COLO829 (cell line): ENCODE data around the gene SPTBN1.

ENCODE experiments used
- DNase-seq: peaks from one replicate; pipeline ENCODE4 v3.0.0; 2012; ENCODE audit warnings: low spot score

Gene SPTBN1

DNA sequence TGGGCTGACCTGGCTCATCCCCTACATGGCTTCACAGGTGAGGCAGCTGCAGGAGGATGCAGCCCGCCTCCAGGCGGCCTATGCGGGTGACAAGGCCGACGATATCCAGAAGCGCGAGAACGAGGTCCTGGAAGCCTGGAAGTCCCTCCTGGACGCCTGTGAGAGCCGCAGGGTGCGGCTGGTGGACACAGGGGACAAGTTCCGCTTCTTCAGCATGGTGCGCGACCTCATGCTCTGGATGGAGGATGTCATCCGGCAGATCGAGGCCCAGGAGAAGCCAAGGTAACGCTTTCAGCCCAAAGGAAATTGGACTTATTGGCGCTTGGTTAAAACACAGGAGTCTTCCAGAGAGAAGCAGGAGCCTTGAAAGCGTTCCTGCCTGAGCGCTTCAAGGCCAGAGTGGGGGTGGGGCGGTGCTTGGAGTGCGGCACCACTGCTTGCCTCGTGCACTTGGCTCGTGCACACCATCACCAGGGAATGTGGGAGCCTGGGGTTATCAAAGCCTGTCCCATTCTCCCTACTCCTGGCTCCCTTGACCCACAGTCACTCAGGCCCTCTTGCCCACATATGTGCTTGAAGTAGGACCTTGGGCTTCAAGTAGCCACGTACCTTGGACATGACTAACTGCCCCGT is 197.6 kb downstream of the SPTBN1 start:
- DNase-seq: no peak

DNA sequence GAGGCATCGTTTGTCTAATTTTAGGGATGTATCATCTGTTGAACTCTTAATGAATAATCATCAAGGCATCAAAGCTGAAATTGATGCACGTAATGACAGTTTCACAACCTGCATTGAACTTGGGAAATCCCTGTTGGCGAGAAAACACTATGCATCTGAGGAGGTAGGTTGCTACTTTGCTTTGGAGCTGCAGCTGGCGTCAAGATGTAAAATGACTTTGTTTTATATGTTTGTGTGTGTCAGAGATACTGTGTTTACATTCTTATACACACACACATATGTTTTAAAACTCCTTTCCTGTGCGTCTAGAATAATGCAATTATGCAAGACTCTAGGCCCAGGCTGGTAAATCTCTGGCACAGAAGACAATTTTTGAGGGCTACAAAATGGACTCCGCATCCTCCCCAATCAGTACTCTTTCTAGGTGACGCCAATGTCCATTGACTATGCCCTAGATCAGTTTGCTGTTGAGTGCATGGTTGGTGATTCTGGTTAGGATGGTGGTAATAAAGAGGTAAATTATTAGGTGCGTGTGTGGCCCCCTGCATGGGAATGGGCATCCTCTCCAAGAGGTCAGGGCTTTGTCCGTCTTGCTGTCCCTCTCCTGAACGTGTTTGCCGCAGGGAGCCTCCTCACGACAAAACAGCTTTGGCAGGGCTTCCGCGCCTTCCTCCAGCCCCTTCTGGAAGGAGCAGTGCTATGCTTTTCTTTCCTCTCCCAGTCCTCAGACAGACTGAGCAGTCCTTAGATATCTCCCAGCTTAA is 199.1 kb downstream of the SPTBN1 start:
- DNase-seq: no peak

DNA sequence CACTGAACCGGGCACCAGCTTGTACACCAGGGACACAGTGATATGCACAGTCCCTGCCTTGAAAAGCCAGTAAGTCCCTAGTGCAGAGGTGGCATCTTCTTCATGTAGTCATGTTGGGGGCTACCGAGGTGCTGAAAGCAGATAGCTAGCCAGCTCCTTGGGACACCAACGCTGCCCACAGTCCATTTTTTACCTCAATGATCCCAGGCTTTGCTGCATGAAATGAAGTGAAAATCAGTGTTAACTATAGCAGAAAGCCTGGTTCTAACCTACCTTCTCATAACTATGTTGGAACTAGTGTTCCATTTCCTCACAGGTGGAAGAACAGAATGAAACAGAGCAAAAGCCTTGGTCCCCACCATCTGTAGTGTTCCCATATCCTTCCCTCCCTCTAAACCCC is 200.7 kb downstream of the SPTBN1 start:
- DNase-seq: no peak

DNA sequence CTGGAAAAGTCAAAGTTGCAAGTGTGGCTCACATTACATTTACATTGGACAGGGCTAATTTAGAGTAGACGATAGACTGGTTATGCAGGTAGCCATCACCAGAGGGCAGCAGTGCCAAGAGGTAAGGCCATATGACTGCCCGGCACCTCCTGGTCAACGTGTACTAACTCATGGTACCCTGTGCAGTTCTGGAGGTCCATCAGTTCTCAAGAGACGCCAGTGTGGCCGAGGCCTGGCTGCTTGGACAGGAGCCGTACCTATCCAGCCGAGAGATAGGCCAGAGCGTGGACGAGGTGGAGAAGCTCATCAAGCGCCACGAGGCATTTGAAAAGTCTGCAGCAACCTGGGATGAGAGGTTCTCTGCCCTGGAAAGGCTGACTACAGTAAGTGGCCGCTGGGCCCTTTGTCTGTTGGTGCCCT is 201.5 kb downstream of the SPTBN1 start:
- peak; percentile 50 for DNase-seq

DNA sequence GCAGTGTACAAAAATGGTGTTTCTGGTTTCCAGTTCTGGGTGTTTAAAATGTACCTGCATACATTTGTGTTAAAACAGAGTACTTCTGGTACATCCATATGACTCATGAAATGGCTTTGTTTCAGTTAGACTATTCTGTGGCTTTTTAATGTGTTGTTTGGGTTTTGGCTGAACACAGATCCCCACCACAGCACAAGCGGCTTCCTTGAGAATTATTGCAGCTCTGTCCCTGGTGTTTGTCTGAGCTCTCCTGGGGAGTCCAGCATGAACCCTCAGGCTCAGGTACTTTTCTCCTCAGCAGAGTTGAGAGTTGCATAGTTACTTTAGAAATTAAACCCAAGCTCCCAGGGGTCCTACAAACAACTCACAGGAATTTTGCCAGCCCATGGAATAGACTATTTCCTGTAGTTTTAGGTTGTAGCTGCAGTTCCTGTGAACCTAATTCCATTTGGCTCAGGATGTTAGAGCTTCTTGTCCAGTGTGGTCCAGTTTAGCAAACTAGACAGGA is 202.5 kb downstream of the SPTBN1 start:
- DNase-seq: no peak

DNA sequence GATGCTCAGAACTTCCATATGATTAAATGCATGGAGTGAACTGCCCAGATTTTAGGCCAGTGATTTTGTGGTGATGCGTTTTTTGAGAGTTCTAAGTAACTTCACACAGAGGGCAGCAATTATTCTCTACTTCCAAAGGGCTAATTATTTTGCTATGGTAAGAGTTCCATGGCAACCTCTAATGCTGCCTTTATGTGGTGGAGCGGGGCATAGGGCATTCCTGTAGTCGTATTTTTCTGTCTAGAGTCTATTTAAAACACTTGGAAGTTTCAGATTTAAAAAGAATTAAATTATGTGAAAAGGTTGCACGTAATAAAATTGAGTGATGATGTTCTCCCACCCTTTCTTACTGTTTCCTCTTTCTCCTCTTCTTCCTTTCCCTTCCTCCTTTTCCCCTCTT is 203.4 kb downstream of the SPTBN1 start:
- DNase-seq: no peak

DNA sequence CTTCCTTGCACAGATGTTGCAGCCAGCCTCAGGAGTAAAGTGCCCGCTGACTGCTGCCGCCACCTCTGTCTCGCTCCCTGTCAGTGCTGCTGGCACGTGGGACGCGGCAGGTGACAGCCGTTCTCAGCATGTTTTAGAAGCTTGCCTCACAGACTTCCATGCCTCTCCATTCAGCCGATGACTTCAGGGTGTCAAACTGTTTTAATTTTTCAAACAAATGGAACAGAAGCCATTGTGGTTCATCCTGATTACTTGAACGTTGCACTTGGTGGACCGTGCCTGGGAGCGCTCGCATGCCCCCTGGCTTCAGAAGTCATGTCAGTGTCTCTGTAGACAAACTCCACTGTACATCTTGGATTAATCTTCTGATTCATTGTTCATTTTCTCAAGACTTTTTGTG is 204.6 kb downstream of the SPTBN1 start:
- DNase-seq: no peak

DNA sequence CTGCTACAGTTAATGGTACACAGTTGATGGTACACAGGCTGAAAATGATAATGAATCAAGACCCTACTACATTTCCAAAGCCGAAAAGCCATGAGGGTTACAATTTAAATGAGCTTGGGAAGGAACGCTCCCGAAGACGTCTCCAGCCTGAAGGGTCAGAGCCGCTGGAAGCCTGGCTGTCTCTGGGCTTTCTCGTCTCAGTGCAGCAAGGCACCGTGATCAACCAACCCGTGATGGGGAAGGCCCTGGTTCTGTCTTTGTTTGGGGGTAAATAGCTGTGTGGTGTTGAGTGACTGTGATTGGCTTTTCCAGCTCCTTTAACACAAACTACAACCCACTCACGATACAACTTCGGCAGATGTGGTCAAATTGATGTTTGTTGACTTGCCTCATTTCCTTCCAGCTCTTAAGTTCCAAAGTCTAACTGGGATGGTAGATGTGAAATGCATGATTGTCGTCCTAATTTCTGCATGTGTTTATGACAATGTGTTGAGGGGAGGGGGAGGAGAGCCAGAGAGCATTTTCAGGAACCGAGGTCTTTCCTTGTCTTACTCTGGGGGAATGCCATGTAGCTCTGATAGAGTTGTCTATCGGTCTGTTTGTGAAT is 207.4 kb downstream of the SPTBN1 start:
- no peak for DNase-seq

DNA sequence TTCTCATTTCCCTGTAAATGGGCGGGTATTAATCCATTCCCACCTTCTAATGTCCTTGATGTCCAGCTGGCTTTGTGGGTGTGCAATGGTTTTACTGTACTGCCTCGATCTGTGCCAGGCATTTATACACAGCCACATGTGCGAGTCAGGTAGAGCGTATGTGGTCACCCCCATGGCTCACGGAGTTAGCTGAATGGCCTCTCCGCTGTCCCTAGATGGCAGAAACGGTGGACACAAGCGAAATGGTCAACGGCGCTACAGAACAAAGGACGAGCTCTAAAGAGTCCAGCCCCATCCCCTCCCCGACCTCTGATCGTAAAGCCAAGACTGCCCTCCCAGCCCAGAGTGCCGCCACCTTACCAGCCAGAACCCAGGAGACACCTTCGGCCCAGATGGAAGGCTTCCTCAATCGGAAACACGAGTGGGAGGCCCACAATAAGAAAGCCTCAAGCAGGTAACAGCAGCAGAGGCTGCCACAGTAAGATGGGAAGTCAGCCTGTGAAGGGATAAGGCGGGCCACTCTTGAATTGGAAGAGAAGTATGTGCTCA is 208.2 kb downstream of the SPTBN1 start:
- DNase-seq: no peak

DNA sequence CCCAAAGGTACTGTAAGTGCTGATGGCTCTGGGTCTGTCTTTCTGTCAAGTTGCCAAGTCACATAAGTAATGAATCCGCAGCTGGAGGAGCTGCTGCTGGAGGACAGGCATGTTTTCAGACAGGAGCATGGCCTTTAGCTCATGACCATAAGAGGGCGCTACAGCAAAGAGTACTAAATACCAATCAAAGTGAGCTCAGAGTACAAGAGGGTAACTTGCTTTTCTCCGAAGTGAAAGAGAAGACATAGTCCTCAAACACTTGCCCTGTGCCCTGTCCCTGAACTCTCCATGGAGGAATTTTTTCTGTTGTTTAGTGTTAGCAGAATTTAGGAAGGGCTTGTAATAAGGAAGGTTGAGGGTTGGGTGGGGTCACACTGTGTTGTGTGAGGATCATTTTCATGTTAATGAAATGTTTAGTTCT is 209.3 kb downstream of the SPTBN1 start:
- peak; percentile 60 for DNase-seq

DNA sequence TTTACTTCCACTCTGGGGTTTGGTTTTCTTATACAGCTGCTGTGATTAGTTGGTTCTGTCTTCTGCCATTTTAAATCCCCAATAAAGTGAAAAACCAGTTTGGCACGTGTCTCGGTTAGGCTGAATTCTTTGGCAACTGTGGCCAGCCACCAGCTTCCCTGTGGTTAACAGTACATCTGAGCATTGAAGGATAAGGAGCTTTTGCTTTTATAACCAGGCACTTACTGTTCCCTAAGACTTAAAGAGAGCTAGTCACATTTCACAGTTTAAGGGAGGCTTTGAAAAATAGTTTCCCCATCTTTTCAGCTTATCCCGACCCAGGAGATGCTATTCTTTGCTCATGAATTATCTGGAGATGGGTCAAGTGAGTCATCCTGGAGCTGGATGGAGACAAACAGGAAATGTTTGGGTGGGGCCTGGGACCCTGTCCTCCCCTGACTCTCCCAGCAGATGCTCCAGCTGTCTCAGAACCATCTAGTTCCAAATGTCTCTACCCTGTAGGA is 210.1 kb downstream of the SPTBN1 start:
- no peak for DNase-seq

DNA sequence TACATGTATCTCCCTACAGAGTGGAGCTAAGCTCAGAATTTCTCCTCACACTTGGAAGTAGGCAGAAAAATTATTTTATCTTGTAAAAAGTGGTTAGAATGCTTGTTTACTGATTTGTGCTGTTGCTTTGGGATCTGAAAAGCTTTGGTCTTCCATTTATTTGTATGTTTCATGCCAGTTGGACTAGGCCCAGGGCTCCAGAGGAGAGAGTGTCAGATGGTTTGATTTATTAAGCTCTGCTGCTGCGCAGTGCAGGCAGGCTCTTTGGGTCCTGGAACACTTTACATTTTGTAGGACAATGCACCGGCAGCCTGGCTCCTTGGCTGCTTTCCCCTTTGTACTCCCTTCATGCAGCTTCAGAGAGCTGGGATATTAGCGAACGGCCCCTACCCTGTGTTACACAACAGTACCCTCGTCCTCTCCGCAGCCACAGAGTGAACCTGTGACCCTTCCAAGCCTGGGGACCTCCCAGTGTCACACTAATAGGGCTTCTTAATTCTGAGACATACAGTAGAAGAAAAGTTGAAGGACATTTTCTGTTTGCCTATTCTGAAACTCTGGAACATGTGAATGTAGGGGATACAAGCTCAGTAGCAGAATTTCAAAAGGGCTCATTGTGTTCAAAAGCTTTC is 210.6 kb downstream of the SPTBN1 start:
- DNase-seq: no peak

DNA sequence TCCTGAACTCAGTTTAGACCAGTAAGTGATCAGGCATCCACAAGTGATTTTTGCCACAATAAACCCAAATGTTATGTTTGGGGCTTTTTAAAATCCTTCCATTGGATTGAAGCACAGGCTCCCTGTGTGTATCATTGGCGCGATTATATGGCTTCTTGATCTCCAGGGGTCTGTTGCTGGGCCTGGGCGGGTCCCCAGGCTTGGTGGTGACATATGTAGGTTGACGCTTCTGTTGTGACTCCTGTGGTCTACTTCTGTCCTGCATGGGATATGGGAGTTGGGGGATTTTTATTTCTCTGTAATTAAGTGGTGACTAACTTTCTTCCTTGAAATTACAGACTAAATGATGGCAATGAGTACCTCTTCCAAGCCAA is 211.1 kb downstream of the SPTBN1 start:
- DNase-seq: no peak

DNA sequence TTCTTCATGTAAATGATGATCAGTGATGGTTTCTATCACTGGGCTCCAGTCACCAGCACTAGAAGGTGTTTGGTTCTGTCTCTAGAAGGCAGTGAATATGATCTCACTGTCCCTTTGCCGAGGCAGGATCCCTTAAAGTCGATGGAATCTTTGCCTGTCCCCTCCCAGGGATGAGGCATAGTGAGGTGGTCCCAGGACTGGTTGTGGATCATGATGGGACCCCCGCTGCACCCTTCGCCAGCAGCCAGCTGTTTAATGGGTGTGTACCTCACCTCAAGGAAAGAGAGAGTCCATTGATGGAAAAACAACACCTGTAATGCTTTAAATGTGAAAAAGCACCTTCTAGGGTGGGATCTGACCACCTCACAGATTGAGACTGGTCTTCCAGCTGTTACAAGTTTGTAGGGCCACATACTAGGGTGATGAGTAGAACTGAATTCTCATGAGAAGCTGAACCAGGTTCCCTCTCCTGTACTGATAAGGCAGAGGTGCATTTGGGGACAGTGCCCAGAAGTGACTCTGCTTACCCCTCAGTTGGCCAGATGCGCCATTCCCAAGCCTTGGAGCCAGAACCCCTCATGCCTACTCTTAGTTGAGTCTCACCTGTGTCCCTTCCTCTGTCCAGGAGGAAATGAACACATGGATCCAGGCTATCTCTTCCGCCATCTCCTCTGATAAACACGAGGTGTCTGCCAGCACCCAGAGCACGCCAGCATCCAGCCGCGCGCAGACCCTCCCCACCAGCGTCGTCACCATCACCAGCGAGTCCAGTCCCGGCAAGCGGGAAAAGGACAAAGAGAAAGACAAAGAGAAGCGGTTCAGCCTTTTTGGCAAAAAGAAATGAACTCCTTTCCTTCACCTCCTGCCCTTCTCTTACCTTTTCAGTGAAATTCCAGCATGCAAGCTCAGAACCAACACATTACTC is 211.9 kb downstream of the SPTBN1 start:
- DNase-seq: no peak

DNA sequence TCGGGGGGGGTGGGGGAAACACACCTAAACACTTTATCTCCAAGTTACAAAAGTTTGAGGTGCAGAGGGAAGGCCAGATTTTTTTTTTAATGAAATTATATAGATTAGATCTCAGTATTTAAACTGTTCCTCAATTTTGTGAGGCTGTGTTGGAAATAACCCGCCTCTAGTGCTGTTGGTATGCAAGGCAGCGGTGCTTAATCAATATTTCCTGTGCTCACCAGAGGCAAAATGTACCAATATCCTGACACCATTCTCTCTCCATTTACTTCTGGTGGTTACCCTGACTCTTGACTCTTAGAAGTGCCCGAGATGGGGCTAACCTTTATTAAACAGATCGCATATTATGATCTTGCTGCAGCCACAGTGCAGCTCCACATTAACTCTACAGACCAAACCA is 212.6 kb downstream of the SPTBN1 start:
- DNase-seq: no peak

DNA sequence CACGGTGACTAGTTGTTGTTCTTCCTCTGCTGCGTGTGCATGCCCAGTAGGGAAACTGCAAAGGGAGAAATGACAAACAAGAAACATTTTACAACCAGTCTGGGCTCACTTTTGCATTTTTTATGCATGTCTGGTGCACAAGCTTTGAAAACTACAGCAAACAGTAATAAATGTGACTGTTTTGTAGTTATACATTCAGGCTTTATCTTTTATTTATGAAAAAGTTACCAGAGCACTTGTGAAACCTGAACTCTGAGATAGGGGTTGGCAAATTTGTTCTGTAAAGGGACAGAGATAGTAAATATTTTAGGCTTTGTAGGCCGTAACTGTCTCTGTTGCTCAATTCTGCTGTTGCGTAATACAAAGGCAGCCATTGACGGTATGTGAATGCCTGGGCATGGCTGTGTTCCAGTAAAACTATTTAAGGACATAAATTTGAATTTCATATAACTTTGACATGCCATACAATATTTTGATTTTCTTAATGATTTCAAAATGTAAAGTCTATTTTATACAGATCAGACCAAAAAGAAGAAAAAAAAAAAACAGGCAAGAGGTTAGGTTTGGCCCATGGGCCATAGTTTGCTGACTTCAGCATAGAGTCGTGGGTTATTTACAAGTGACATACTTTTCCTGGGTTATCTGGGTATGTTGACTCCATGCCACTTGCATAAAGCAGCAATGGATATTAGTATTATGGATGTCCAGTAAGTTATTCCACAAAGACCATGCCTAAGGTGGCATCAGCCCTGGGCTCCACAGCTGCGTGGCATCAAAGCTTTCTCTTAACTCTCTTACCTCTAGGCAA is 213.8 kb downstream of the SPTBN1 start:
- DNase-seq: peak; percentile 73

DNA sequence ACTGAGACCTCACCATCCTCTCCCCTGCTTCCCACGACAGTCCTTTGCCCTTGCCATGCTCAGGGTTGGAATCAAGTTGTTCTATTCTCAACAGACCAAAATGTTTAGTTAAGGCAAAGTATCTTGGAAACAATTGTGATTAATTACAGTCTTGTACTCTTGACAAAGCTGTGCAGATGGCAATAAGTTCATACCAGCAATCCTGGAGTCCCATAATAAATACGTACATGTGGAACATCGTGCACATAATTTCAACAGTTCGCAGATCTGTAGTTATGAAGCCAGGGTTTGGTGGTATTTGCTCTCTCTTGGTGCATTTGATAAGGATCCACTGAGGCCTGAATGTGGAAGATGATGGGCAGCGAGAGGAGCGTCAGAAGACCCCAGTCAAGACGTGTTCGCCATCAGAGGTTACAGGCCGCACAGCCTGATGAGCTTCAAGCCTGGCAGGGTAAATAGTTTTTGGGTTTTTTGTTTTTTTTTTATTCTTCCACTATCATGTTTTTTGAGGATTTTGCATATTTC is 214.4 kb downstream of the SPTBN1 start:
- DNase-seq: no peak

DNA sequence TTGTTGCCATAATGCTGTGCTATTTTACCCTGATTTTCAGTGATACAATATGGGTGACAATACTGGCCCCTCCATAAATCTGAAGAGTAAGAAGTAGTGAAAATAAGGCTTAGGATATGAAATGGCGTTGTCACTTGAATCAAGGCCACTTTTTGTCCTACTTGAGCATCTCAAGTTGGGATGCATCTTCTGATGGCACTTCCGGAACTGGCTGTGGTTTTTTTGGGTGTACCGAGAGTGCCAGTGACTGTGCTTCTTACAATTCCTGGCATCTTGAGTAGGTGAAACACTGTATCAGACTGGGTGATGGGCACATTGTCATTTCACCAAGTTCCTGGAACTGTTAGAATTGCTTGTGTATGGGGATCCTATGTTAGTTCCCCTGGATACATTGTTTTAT is 214.9 kb downstream of the SPTBN1 start:
- DNase-seq: no peak

DNA sequence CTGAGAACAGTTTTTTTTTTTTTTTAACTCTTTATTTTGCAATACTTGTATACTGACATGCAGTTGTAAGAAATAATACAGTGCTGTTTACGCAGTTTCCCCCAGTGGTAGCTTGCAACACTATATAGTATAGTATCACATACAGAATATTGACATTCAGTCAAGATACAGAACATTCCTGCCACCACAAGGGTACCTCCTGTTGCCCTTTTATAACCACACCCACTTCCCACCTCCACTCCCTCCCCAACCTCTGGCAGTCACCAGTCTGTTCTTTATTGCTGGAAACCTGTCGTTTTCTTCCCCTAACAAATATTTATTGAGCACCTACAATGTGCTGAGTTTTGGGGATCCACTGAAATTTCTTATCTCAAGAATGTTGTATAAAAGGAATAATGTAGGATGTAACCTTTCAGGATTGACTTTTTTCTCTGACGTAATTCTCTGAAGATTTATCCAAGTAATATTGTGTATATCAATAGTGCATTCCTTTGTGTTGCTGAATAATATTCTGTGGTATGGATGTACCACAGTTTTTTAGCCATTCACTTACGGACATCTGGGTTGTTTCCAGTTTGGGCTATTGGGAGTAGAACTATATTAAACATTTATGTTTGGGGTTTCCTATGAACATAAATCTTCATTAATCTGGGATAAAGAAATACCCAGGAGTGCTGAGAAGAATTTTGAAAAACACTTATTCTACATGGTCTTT is 215.9 kb downstream of the SPTBN1 start:
- no peak for DNase-seq
